Activated CD8-positive, alpha-beta memory T cell treated with anti-CD3 and anti-CD28 coated beads, Interleukin-2, amount 50 U/mL, for 24 hours (primary cell): Measurements from ENCODE around the gene C16orf54.
A peak's percentile ranks its signal among the peaks of the same experiment; 100 is the strongest.
"Not testable (repeated sequence)": the region's sequence is repeated elsewhere in the genome, so short reads cannot be mapped to it uniquely, and the experiment has no call there.

Experiments used
- DNase-seq: peaks from one replicate; pipeline ENCODE4 v3.0.0-alpha.2; 2020; ENCODE audit errors: extremely low read depth

The C16orf54 gene

GRCh38 chr16:29745853-29746345, at the start of gene C16orf54:
TSS of gene C16orf54 (minus strand) at chr16:29745990. CDS start at chr16:29744951, 1,039 bp downstream.
- peak; percentile 75 for DNase-seq

- DNase-seq, result no peak
These were observed 48.5 kb upstream of the C16orf54 start for GRCh38 chr16:29794231-29794710.

- not testable (repeated sequence) for DNase-seq
These were observed 47.4 kb upstream of the C16orf54 start for GRCh38 chr16:29793153-29793552.

- no peak for DNase-seq
These were observed 46.3 kb upstream of the C16orf54 start for GRCh38 chr16:29791845-29792807.

- no peak for DNase-seq
These were observed 45.4 kb upstream of the C16orf54 start for GRCh38 chr16:29790949-29791844.

GRCh38 chr16:29790183-29790948, 44.6 kb upstream of the C16orf54 start, which contains the start of gene KIF22:
TSS of gene KIF22 (plus strand) at chr16:29790751. CDS start at chr16:29790760, 9 bp downstream.
- DNase-seq, result peak; percentile 99

GRCh38 chr16:29789775-29790182, 44.0 kb upstream of the C16orf54 start:
- no peak for DNase-seq

GRCh38 chr16:29787155-29787554, 41.4 kb upstream of the C16orf54 start:
- not testable (repeated sequence) for DNase-seq

GRCh38 chr16:29784901-29785500, 39.2 kb upstream of the C16orf54 start:
- DNase-seq, result no peak

- no peak for DNase-seq
These were observed 38.4 kb upstream of the C16orf54 start for GRCh38 chr16:29784157-29784556.

GRCh38 chr16:29783094-29783953, 37.5 kb upstream of the C16orf54 start:
- DNase-seq, result not testable (repeated sequence)

GRCh38 chr16:29779474-29779873, 33.7 kb upstream of the C16orf54 start:
- DNase-seq, result no peak

GRCh38 chr16:29777576-29778350, 32.0 kb upstream of the C16orf54 start, which contains the start of gene ZG16:
TSS of gene ZG16 (plus strand) at chr16:29778256. CDS start at chr16:29779267, 1,011 bp downstream.
- DNase-seq, result no peak

GRCh38 chr16:29775742-29776408, 30.1 kb upstream of the C16orf54 start:
- DNase-seq, result no peak

- no peak for DNase-seq
These were observed 28.9 kb upstream of the C16orf54 start for GRCh38 chr16:29774730-29775129.

GRCh38 chr16:29772330-29772729, 26.5 kb upstream of the C16orf54 start:
- DNase-seq, result not testable (repeated sequence)

GRCh38 chr16:29770250-29770929, 24.6 kb upstream of the C16orf54 start:
- DNase-seq, result no peak

GRCh38 chr16:29769507-29769906, 23.7 kb upstream of the C16orf54 start:
- DNase-seq, result no peak
